ENCODE data around the gene MED1.

DNA sequence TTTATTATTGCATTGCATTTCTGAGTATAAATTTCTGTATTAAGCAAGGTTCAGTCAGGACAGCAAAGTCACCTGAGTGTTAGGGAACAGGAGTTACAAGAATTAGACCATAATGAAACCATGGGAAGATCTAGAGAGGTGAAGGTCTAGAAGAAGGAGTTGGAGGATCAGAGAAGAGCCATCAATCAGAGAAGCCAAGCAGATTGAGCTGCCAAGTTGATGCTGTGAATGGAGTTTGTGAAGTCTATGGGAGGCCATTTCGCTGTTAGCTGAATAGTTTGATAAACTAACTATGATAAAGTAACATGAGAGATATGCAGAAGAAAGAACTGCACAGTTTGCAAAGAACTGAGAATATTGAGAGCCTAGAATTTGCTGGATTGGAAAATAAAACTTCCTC, 90.0 kb downstream of the MED1 start:
- TF ChIP-seq CTCF (IDR thresholded peaks at IDR 0.05): no peak
- no peak for TF ChIP-seq ZFX (IDR thresholded peaks at IDR 0.05; ENCODE audit: borderline replicate concordance)

Data from 22Rv1 (cell line).